Myocyte (in vitro differentiated cells): Measurements from ENCODE around the gene TCERG1L. TPM values are rescaled to one million over a fixed set of nuclear protein-coding genes. Genes with fewer than 3 reads are reported as not detected.

ENCODE experiments used
- DNase-seq: peaks from one replicate; pipeline ENCODE4 v3.0.0-alpha.2; 2012; ENCODE audit warnings: low read depth
- total RNA-seq: library from RNA; depleted of rRNA; stranded (reverse); fragments of >200 nt; gene quantifications from 2 replicates; pipeline ENCODE4 v1.2.3, GENCODE V29; 2014

Gene TCERG1L
- total RNA-seq, 1 donor from 2014 or later: not detected

DNA sequence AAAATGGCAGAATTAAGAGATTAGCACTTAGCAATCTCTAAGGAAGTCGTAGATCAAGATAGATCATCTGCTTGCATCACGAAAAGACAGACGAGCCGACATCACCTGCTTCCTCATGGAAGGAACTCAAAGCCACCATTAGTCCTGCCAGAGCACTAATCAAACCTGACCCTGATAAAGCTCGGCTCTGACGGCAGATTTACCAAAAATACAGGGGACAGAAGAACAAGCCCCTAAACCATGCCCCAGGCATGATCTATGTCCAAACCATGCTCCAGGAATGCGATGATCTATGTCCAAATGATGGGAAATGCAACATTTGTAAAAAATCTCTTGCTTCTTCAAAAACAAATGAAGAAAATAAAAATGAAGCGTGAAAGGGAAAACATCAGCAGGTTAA, 182.8 kb downstream of the TCERG1L start:
- no peak for DNase-seq

DNA sequence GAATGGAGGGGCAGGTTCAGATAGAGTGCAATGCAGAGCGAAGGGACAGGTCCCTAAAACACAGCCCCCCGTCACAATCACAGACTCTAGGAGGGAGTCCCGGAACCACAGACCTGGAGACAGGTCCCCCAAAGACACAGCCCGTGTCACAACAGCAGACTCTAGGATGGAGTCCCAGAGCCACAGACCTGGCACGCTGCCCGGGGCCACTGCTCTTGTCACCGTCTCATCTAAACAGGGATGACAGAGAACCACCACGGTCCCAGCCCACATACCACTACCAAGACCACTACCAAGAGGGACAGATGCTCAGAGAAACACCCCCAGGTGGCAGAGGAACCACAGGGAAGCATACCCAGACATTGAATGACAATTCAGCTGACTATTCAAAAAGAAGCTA, 183.9 kb downstream of the TCERG1L start:
- no peak for DNase-seq

DNA sequence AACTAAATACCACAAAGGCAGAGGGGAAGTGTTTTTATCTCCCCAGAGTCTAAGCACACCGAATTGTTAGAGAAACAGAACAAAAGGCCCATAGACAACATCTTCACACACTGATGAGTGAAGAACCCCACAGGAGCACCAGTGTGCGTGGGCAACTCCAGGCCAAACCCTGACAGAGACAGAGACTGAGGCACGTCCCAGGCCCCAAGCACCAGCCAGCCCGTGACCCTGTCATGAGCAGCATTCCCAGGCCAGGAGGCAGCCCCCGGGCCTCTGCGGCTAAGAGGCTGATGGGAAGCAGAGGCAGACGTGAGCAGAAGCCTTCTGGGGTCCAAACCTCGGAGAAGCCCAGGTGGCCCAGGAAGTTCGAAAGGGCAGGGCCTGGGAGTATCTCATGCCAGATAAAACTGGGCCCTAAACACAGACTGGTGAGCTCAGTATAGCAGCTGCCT, 184.4 kb downstream of the TCERG1L start:
- no peak for DNase-seq

DNA sequence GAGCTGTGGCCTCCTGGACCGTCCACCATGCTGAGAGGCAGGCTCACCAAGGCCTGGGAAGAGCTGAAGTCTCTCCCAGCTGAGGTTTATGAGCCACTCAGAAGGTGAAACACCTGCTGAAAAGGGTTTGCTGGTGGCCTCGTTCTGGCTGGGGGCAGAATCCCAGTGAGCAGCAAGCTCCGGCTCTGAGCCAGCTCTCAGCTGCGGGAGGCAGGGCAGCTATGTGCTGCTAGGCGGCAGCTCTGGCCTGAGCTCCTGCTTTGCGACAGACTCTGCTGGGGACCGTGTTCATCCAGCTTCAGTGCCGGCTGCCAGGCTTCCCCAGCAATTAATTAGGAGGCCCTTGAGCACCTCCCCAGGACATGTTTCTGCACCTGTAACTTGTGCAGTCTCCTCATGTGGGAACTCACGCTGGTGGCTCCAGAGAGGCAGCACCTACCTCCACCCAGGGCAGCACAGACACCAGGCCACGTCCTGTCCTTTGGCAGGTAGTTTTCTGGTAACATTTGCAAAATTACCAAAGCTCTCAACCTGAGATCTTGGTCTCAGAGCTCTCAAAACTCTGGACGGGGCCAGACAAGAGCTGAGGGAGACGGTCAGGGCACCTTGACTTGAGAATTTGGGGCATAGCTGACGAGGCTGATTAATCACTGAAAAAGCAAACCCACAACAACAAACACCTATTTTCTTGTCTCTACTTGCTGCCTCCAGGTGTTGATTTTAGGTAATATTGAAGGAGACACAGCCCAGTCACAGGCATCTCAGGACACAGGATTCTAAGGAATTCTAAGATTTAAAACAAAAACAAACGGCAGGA, 185.0 kb downstream of the TCERG1L start:
- no peak for DNase-seq

DNA sequence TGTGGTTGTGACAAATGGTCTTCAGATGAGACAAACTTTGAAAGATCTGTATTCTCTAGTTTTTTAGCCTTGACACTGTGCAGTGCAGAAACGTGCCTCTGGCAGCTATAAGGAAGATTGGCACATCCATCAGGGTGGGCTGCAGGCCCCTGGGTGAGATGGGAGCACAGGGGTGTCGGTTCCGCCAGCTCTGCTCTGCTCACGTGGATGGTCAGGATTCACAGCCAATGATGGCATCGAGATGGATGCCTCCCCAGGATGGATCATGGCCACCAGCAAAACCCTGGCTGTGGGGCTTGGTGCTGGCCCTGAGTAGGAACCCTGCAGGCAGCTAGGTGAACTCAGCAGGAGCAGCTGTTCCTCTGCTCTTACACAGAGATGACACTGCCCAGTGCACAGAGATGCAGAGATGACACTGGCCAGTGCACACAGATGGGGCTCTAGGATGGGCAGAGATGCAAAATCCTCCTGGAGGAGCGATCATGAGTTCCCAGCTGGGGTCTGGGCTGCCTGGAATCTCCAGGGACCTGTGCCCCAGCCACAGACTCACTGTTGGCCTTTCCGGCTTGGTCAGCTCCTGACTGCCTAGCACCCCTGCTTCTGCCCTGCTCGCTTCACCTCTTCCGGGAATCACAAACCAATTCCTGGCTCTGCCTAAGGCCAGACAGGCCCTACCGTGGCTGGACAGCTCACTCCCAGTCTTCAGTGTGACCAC, 185.9 kb downstream of the TCERG1L start:
- no peak for DNase-seq

DNA sequence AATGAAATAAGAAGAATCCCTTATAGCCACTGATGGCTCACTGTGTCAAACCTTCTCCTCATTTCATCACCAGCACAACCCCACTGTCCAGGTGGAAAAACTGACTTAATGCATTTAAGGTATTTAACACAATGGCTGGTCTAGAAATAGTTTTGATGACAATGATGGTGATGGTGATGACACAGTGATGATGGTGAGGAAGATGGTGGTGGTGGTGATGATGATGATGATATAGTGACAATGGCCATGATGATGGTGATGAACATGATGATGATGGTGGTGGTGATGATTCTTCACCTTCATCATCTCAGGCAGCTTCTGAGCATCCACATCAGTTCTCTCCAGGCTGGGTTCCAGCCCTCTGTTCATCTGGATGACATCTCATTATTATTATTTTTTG, 186.6 kb downstream of the TCERG1L start:
- DNase-seq: no peak

DNA sequence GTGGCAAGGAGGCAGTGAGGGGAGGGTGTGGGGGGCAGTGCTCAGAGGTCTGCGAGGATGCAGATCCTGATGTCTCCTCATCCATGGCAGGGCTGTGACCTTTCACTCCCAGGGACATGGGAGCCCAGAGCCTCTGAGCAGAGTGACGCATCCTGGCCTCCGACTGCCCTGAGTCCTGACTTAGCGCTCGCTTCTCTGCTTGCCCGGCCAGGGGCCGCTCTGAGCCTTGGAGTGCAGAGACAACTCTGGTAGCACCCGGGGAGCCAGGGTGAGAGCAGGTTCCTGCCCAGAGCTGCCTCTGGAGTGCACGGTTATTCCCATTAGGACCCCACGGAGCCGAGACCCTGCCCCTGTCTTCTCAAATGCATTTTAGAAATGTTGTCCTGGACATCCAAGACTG, 188.0 kb downstream of the TCERG1L start:
- DNase-seq: no peak

DNA sequence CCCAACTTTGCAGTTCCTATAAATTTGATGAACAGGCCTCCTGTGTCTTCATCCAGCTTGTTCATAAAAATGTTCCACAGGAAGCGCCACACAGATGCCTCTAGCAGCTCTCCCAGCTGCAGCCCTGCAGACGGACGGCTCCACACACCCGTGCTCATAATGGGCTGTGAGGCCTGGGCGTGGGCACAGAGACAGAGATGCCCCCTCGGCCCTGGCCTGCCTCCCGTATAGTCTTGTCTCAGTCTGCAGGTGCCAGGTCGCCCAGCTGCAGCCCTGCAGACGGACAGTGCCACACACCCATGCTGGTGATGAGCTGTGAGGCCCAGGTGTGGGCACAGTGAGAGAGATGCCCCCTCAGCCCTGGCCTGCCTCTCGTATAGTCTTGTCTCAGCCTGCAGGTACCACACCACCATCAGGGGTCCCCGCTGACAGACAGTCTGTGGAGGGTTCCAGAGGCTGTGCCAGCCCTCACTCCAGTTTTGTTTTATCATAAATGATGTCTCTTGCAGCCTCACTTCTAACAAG, 189.9 kb downstream of the TCERG1L start:
- DNase-seq: no peak

DNA sequence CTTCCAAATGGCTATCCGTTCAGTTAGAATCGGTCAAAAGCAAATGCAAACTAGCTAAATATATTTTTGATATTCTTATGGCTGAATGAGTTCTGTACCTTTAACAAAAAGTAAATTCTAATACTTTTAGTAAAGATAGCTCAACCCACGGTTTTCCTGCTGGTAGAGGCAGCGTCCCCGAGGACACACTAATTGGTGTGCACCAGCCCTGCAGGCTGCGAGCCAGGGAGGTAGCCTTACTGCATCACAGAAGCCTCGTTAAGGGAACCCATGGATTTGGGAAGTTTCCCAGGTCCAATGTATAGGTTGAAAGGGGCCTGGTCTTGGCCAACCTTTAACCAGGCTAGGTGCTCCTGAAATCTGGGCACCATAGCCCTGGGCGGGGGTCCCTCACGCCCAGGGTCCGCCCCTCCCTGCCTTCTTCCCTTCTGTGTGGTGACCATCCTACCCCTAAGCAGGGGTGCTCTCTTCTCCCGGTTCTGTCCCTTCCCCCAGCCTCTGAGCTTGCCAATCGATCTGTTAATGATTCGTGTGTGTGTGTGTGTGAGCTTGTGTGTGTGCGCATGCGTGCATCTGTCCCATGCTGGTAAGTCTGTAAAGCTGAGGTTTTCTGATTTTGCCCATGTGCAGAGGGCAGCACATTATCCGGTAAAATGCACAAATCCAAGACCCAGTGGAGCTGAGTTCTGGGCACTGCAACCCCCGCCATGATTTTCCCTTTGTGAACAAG, 191.7 kb downstream of the TCERG1L start:
- DNase-seq: no peak

DNA sequence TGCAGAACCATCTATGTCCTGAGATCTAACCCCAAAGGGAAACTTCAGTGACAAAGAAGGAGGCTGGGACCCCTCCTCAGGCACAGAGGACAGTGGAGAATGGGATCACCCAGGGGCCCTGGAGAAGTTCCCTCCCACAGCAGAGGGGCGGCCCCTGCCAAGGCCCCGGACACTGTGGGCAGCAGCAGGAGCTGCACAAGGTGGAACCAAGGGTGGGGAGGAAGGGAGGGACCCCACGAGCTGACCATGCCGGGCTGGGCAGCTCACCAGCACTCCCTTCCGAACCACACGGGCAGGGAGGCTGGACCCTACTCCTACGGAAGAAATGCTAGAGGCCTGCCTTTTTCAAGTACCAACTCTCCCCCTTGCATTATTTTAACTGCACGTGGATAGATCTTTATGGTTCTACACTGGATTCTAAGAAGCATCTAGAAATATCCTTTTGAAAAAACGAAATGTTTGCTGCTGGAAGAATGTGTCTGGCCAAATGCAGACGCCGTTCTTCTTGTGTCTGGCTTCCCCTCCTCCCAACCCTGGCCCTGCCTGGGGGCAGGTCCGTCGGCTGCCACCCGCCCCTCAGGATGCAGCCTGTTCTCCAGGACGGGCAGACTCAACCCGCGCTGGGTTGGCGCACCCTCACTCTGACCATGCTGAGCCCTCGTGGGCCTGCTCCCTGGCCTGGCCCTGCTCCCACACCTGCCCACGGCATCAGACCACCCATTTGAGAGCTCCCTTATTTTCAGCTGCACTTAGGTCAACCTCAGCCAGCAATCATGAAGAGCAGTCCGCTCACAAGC, 193.9 kb downstream of the TCERG1L start:
- no peak for DNase-seq

DNA sequence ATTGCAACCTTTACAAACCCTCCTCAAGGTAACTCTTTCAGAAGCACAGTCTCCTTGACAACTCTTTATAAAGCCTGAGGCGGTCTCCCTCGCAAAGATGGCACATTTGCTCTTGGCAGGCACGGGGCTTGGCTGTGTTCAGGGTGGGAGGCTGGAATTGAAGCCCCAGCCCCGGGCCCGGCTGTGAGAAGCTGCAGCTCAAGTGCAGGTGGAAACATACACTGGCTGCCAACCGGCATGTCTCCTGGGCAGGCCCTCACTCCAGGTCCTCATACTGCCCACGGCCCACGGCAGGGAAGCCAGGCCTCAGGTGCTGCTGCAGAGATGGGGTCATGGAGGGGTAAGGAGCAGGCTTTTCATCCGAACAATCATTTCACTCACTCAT, 194.5 kb downstream of the TCERG1L start:
- DNase-seq: no peak

DNA sequence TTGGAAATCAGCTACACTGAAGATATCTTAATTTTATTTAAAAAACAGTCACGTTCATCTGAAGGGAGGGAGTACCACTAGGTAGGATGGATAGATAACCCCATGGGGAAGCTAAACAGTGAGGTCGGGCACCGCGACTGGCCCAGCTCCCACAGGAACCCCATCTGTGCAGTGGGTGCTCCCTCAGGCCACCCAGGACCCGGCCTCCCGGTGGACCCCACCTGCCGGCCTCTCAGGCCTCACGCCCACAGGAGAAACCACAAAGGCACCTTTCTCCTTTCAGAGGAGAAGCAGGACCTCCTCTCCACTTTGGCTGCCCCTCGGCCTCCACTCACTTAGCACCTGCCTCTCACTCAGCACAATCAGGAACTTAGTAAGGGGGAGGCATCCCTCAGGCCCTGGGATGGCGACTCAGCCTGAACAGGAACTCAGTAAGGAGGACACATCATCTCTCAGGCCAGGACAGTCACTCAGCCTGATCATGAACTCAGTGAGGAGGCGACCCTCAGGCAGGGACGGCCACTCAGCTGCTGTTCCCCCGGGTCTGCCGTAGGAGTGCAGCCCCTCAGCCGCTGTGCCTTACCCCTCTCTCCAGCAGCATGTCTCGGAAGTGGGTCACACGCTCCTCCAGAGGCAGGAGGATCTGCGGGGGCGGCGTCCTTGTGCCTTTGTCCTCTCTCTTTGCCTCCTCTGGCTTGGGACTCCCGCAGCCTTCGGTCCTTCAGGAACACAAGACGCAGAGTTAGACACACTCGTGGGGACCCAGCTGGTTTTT, 195.1 kb downstream of the TCERG1L start:
- no peak for DNase-seq

DNA sequence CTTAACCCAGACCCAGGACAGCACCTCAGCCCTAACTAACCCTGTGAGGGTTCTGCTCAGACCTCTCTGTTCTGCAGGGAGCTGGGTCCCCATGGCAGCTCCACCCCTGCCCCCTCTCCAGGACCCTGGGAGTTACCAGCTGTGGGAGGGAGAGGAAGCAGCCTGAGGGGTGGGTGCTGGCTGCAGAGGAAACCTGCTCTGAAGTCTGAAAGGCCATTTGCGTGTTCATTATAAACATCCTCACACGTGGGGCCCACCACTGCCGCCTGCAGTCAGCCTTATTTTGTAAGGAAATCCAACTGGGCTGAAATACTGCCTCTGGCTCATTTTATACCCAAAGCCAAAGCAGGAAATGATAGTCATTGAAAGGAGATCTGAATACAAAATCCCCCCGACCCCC, 195.7 kb downstream of the TCERG1L start:
- DNase-seq: no peak

DNA sequence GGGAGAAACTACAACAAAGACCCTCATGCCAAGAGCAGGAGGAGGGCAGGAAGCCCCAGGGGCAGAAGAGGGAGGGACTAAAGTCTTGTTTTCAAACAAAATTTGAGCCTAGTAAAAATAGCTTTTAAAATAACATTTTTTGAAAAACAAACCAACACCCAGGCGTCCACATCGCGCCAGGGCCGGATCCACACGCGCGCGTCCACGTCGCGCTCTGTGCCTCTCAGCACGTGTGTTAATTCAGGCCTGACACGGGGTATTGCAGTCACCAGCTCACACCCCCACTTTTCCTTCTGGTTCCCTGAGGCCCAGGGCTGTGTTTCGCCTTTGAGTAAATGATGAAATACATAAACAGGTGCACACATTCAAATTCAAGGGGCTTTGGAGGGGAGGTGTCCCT, 196.2 kb downstream of the TCERG1L start:
- no peak for DNase-seq

DNA sequence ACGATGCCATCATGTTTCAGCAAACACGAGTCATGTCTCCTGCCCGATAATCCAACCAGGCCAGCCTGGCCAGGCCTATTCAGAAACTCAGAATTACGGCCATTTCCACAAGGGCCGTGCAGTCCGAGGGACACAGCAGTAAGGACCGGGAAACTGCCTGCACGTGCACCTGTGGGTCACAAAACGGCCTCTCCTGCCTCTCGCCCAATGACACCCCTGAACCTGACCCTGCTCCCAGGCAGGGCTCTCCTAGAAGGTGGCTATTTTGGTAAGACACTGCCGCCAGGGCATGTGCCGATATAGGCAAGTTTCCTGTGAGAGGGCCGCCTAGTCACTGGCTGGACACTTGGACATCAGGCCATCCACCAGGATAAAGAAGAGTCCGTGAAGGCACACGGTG, 196.7 kb downstream of the TCERG1L start:
- DNase-seq: no peak

DNA sequence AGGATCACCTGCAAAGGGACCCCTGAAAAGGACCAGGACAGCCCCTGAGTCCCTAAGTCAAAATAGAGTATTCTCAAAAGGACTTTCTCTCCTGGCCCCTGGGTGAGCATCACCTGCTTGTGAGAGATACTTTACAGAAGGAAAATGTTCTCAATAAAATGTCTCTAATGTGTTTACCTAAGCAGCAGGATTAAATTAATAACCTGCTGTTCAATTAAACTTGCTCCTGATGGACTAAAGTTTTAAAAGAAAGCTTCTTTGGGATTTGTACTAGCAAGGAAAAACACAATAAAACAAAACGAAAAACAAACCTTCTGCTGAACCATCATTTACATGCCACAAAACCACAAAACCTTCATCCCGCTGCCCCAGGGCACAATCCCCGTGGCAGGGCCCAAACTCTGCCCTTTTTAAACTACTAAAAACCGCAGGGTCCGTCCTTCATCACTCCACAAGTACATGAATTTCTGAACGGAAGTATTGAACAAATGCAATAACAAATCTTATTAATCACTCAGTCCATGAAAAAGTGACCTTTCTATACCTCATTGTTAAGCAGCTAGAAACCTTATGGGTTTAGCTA, 197.7 kb downstream of the TCERG1L start:
- no peak for DNase-seq

DNA sequence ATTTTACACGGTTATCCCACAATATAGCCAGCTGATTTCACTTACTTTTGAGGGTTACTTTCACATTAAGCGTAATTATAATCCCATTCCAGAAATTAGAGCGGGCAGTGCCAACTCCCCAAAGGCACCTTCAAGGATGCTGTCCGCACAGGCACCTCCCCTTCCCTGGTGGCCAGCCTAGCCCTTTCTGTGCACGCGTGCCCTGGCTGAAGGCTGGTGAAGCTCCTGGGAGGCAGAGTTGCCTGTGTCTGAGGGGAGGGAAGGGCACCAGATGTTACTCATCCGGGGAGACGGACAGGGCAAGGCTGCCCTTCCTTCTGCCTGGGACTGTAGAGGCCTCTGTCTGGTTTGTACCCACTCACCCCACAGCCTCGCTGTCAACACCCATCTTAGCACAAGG, 198.4 kb downstream of the TCERG1L start:
- DNase-seq: no peak

DNA sequence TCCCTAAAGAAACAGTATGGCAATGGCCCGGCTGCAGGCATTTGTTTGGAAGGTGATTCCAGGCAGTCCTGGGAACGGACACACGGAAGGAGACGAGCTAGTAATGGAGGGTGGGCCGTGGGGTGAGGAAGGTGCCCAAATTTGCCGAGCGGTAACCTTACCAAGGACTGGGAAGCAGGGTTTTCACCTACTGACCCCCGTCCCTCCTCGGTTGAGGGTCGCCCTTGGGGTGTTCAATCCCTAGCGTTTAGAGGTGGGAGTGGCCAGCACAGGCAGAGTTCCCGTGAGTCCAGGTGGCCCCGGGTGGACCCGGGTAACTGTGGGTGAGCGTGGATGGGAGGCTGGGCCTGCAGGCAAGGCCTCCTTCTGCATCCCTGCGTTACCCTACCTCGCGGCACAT, 198.8 kb downstream of the TCERG1L start:
- no peak for DNase-seq

DNA sequence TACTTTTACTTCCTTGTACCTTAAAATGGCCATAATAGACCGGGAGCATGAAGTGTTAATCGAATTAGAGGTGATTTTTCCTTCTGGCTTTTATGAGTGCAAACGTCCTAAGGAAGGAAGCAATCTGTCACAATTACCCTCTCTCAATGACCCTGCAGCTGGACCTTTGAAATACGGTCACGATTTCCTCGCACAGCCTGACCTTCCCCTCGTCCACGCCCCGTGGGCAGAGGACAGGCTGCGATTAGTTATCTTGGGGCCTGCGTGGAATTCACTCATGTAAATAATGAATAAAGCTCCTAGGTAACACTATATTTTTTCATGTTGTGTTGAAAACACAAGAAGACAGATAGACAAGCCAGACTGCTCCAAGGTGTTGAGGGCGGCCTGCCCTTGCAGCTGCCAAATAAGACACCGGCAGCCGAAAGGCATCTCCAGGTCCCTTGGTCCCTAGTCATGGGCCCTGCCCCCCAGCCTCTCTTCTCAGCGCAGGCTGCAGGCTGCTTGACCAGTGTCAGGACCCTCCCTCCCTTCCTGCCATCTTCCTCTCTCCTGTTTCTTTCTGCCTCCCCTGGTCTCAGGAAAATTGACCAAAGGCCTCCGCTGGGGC, 199.9 kb downstream of the TCERG1L start:
- no peak for DNase-seq
